HG02623 (cell line): Measurements from ENCODE around the gene TULP1.
"Not testable (repeated sequence)": the region's sequence is repeated elsewhere in the genome, so short reads cannot be mapped to it uniquely, and the experiment has no call there.

Experiments
- ATAC-seq: cut with Tn5 transposase; IDR thresholded peaks from one replicate; pipeline ENCODE4 v1.9.1; 2021; ENCODE audit warnings: moderate library complexity; ENCODE audit not compliant: unreplicated experiment

Gene TULP1

DNA sequence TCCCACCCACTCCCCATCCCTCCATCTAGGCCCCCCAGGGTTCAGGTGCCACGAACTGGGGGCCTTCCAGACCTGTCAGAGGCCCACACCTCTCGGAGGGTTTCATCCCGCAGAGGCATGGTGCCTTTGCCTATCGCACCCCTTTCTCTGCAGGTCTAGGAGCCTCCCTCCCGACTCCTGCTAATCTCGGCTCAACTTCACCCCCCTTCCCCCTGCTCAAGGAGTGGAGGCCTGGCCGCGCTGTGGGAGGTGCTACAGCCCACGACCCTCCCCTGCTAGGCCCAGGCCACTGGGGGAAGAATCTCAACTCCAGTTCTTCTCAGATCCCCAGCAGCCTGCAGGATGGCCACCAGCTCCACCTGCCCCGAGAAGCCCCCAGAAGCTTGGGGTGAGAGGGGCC lies at the start of gene TULP1:
Gene TULP1 (minus strand): TSS at position 157 of the 400 bp plus-strand sequence. CDS start 38 bp downstream, at position 119.
- no peak for ATAC-seq

- no peak for ATAC-seq
Observed at GRCh38 chr6:35562060-35562459, 49.4 kb upstream of the TULP1 start.

GRCh38 chr6:35561113-35561512 lies 48.4 kb upstream of the TULP1 start:
- ATAC-seq = no peak

DNA sequence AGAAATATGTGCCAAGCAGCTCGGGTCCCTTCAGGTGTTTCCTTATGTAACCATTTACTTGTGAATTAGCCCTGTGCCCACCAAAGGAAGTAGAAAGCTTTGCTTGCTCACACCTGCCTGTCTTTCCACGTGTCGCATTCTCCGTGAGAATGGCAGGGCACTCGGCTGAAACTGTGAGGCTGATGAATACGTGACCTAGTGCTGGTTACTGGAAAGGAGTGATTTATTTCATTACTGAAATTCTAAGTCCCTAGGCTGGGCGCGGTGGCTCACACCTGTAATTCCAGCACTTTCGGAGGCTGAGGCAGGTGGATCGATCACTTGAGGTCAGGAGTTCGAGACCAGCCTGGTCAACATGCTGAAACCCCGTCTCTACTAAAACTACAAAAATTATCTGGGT lies 45.9 kb upstream of the TULP1 start:
- ATAC-seq = no peak

DNA sequence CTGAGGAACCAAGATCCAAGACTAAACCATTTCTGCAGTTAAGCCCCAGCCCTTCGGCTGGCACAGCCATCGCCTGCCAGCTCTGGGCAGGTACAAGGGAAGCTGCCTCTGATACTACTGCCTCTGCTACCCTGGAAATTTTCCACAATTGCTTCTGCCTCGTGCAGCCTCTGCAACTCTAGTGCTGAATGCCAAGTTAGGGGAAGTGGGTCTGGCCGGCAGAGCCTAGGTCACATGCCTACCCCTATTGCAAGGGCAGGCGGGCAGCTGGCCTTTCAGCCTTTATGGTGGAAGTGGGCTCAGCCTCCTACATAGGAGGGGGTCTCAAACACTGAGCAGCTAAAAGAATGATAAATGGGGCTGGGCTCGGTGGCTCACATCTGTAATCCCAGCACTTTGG lies 44.5 kb upstream of the TULP1 start:
- no peak for ATAC-seq

- ATAC-seq = no peak
Observed at GRCh38 chr6:35554811-35555210, 42.1 kb upstream of the TULP1 start.

GRCh38 chr6:35553315-35553714 lies 40.6 kb upstream of the TULP1 start:
- ATAC-seq = no peak

GRCh38 chr6:35552285-35552917 lies 39.7 kb upstream of the TULP1 start:
- ATAC-seq = no peak

GRCh38 chr6:35550437-35550836 lies 37.7 kb upstream of the TULP1 start:
- ATAC-seq = no peak

DNA sequence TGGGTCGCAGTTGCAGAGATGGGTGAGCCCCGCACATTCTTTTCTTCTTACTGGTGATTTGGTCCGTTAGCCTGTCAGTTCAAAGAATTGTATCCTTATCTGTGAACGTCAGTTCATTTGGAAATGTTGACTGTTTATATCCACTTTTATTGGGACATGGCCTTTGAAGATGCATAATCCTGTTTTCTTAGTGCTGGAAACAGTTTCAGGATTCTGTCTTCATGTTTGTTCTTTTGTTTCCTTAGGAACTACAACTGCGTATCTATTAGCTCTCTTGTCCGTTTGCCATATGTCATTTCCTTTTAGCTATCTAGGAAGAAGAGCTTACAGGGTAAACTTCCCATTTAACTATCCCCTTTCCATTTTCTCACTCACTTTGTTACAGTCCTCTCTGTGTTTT lies 35.0 kb upstream of the TULP1 start:
- ATAC-seq = no peak

- no peak for ATAC-seq
Observed at GRCh38 chr6:35544769-35545361, 32.2 kb upstream of the TULP1 start.

DNA sequence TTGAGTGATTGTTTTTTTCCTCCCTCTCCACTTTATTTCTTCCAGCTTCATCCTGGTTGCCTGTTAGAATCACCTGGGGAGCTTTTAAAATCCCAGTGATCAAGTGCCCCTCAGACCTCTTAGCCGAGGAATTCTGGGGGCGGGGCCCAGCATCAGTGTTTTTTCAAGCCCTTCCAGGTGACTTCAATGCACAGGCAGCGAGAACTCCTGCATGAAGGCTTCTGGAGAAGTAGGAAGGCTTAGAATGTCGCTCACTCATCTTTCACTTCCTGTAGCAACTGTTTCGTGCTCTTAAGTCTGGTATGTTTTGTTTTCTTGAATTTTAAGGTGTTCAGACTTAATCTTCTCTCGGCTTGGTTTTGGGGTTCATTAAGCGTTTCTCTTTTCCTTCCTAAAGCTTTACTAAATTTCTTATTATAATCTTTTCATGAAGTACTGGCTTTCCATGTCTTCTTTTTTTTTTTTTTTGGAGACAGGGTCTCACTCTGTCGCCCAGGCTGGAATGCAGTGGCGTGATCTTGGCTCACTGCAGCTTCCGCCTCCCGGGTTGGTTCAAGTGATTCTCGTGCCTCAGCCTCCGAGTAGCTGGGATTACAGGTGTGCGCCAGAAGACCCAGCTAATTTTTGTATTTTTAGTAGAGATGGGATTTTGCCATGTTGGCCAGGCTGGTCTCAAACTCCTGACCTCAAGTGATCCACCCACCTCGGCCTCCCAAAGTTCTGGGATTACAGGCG lies 30.9 kb upstream of the TULP1 start:
- ATAC-seq = no peak

GRCh38 chr6:35541836-35542235 lies 29.1 kb upstream of the TULP1 start:
- ATAC-seq = no peak

GRCh38 chr6:35539223-35539622 lies 26.5 kb upstream of the TULP1 start:
- no peak for ATAC-seq

DNA sequence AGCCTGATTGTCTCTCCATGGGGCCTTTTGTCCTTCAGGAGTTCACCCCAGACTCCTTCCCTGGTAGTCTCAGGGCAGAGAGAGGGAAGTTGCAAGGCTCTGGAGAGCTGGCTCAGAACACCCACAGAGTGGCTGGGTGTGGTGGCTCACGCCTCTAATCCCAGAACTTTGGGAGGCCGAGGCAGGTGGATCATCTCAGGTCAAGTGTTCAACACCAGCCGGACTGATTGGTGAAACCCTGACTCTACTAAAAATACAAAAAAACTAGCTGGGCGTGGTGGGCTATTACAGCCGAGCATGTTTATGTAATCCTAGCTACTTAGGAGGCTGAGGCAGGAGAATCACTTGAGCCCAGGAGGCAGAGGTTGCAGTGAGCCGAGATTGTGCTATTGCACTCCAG lies 23.2 kb upstream of the TULP1 start:
- not testable (repeated sequence) for ATAC-seq

DNA sequence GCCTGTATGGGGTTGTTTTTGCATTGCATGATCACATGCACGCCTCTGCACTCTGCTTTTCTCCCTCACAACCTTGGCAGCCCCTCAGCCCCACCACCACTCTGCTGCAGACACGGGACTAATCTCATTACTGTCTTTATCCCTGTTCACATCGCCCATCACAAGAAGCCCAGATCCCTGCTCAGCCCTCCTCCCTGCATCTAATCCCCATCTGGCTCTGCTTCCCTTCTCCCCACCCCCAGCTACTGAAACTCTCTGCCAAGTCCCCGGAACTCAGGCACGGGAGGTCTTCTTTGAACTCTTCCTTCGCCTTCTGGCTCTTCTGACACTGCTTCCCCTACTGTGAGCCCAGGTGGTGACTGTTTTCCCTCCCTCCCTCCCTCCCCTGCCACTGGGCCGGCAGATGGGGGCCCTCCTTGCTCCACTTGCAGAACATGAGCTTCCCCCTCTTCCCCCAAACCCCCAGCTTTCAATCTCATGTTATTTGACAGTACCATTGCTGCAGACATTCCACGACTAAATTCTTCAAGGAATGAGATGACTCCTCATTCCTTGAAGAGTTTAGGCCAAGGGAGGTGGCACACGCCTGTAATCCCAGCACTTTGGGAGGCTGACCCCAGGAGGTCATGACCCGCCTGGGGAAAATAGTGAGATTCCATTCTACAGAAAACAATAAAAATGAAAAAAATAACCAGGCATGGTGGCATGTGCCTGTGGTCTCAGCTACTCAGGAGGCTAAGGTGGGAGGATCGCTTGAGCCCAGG lies 21.9 kb upstream of the TULP1 start:
- ATAC-seq = no peak

DNA sequence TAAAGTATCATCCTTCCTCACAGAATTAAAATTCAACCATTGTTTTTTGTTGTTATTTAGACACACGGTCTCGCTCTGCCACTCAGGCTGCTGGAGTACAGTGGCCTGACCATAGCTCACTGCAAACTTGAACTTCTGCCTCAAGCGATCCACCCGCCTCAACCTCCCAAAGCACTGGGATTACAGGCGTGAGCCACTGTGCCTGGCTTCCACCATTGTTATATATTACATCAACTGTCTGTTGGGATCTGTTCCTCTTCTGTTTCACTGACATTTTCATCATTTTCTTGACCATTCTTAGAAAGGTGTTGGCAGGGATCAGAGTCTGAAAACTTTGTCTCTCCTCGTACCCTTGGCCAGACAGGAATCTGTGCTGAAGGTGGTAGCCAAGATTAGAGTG lies 21.3 kb upstream of the TULP1 start:
- no peak for ATAC-seq

DNA sequence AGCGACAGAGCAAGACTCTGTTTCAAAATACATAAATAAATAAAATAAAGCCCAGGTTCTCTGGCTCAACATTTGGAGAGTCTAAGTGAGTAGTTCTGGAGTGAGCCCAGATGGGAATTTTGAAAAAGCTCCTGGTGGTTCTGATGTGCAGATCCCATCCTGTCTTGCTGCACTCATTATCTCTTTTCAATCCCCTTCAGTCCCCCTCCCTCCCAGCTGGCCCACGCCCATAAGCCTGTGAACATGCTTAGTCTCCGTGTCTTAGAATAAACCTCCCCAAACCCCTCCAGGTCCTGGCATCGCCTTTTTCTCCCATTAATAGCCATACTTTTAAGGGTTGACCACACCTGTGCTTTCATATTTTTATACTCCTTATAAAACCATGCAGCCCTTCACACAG lies 19.4 kb upstream of the TULP1 start:
- ATAC-seq = no peak

DNA sequence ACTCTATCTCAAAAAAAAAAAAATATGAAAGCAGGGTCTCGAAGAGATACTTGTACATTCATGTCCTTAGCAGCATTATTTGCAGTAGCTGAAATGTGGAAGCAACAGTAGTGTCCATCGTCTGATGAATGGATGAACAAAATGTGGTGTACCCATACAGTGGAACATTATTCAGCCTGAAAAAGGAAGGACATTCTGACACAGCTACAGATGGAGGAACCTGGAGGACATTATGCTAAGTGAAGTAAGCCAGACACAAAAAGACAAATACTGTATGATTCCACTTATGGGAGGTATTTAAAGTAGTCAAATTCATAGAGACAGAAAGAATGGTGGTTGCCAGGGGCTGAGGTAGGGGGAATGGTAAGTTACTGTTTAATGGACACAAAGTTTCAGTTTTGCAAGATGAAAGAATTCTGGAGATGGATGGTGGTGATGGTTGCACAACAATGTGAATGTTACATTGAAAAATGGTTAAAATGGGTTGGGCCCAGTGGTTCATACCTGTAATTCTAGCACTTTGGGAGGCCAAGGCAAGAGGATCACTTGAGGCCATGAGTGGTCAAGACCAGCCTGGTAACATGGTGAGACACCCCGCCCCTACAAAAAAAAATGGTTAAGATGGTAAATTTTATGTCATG lies 11.8 kb upstream of the TULP1 start:
- no peak for ATAC-seq

- peak; percentile 67 for ATAC-seq
Observed at GRCh38 chr6:35522660-35523658, 10.3 kb upstream of the TULP1 start.
